ENCODE results near the gene HIVEP1.

DNA sequence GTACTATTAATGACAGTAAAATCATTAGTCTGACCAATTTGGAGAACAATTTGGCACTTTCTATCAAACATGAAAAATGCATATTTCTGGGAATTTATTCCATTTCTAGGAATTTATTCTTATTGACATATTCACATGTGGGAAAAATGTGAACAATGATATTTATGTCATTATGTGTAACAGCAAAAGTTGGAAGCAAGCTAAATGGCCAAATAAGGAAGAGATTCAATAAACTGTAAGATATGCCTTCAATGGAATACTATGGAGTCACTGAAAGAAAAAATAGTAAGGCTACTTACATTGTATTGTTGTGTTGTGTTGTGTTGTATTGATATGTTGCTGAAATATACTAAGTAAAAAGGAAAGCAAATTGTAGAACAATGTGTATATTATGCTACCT is 177.5 kb downstream of the HIVEP1 start:
- TF ChIP-seq, protein P1, sequence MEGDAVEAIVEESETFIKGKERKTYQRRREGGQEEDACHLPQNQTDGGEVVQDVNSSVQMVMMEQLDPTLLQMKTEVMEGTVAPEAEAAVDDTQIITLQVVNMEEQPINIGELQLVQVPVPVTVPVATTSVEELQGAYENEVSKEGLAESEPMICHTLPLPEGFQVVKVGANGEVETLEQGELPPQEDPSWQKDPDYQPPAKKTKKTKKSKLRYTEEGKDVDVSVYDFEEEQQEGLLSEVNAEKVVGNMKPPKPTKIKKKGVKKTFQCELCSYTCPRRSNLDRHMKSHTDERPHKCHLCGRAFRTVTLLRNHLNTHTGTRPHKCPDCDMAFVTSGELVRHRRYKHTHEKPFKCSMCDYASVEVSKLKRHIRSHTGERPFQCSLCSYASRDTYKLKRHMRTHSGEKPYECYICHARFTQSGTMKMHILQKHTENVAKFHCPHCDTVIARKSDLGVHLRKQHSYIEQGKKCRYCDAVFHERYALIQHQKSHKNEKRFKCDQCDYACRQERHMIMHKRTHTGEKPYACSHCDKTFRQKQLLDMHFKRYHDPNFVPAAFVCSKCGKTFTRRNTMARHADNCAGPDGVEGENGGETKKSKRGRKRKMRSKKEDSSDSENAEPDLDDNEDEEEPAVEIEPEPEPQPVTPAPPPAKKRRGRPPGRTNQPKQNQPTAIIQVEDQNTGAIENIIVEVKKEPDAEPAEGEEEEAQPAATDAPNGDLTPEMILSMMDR (conservative IDR thresholded peaks at IDR 0.05) = no peak
- no peak for TF ChIP-seq ZFX (IDR thresholded peaks at IDR 0.05)
